ENCODE data around the gene VWA1.
"Not testable (repeated sequence)": the region's sequence is repeated elsewhere in the genome, so short reads cannot be mapped to it uniquely, and the experiment has no call there.

Gene VWA1

GRCh38 chr1:1436630-1437032, 1.1 kb downstream of the VWA1 start:
- DNase-seq (ENCODE audit: low read depth in 2 of 2): no peak

- no peak for DNase-seq (ENCODE audit: low read depth in 2 of 2)
Observed at GRCh38 chr1:1437033-1437903, 1.8 kb downstream of the VWA1 start.

GRCh38 chr1:1437904-1438376, 2.5 kb downstream of the VWA1 start:
- no peak for DNase-seq (ENCODE audit: low read depth in 2 of 2)

DNA sequence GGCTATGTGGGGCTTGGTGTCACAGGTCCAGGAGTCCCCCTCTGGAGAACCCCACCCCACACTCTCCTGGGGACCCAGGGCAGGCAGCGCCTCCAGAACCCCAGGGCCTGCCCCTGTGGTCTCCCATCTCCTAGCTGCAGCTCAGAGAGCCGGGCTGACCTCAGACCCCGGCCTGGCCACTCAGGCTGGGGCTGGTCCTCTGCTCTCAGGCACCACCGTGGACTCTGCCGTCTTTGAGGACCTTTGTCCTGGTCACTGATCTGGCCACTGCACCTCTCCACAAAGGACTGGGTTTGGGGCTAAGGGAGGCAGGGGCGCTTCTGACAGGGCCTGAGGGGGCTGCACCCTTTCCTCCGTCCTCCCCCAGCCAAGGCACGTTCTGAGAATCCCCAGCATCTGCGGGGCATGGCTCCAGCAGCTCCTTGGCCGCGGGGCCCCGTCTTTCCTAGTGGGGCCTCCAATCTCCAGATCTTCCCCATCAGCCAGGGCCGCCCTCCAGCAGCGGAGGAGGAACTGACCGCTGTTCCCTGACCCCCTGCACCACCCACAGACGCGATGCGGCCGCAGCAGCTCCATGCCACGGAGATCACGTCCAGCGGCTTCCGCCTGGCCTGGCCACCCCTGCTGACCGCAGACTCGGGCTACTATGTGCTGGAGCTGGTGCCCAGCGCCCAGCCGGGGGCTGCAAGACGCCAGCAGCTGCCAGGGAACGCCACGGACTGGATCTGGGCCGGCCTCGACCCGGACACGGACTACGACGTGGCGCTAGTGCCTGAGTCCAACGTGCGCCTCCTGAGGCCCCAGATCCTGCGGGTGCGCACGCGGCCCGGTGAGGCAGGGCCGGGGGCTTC, 3.3 kb downstream of the VWA1 start:
- no peak for DNase-seq (ENCODE audit: low read depth in 2 of 2)

GRCh38 chr1:1439546-1440261, 4.2 kb downstream of the VWA1 start:
- DNase-seq (ENCODE audit: low read depth in 2 of 2): no peak

DNA sequence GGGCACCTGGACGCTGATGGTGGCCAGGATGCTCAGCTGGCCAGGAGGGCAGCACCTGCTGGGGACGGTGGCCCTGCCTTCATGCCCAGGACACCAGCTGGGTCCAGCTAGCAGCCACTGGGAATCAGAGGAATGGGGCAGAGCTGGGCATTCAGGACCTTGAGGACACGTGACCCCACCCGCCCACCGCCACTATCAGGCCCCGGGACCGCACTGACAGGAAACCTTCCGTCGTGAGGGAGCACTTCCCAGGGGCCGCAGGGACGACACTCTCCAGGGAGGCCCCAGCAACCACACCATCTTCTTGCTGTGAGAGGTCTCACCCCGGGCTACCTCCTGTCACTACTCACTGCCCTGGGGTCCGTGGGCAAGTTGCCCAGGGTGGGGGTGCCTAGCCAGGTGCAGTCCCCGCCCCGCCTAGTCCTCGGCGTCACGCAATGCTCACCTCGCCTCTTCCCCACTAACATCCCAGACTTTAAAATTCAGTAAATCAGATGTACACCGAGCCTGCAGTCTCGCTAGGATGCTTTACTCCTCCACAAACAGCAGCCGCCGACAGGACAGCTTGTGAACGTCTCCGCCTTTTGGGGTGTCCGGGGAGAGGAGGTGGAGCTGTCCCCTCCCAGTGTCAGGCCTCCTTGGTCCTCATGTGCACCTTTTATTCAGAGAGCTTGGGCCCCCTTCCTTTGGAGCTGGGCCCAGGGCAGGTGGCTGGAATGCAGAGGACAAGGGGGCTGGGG, 4.9 kb downstream of the VWA1 start:
- no peak for DNase-seq (ENCODE audit: low read depth in 2 of 2)

GRCh38 chr1:1441002-1441888, 5.8 kb downstream of the VWA1 start:
- peak; percentile 17 to 29 for DNase-seq (ENCODE audit: low read depth in 2 of 2)

- no peak for DNase-seq (ENCODE audit: low read depth in 2 of 2)
Observed at GRCh38 chr1:1442069-1442770, 6.7 kb downstream of the VWA1 start.

GRCh38 chr1:1446631-1447030, 11.1 kb downstream of the VWA1 start:
- not testable (repeated sequence) for DNase-seq (ENCODE audit: low read depth in 2 of 2)

- no peak for DNase-seq (ENCODE audit: low read depth in 2 of 2)
Observed at GRCh38 chr1:1449099-1449739, 13.7 kb downstream of the VWA1 start, which contains the start of gene ATAD3C. Gene ATAD3C, plus strand, starts transcription at chr1:1449689. Its CDS starts 995 bp downstream, at chr1:1450684.

- not testable (repeated sequence) for DNase-seq (ENCODE audit: low read depth in 2 of 2)
Observed at GRCh38 chr1:1450616-1451015, 15.1 kb downstream of the VWA1 start.

- DNase-seq (ENCODE audit: low read depth in 2 of 2): no peak
Observed at GRCh38 chr1:1451696-1452364, 16.3 kb downstream of the VWA1 start.

DNA sequence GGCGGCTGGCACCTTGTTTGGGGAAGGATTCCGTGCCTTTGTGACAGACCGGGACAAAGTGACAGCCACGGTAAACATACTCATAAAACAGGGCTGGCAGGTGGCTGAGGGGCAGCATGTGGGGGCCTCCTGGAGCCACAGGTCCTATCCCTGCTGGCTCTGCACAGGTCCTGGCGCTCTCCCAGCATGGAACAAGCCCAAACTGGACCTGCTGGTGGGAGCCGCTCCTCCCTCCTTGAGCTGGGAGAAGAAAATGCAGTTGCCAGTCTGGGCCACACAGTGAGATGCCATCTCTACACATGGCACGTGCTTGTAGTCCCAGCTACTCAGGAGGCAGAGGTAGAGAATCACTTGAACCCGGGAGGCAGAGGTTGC, 16.9 kb downstream of the VWA1 start:
- not testable (repeated sequence) for DNase-seq (ENCODE audit: low read depth in 2 of 2)

- DNase-seq (ENCODE audit: low read depth in 2 of 2): no peak
Observed at GRCh38 chr1:1452882-1453281, 17.4 kb downstream of the VWA1 start.

DNA sequence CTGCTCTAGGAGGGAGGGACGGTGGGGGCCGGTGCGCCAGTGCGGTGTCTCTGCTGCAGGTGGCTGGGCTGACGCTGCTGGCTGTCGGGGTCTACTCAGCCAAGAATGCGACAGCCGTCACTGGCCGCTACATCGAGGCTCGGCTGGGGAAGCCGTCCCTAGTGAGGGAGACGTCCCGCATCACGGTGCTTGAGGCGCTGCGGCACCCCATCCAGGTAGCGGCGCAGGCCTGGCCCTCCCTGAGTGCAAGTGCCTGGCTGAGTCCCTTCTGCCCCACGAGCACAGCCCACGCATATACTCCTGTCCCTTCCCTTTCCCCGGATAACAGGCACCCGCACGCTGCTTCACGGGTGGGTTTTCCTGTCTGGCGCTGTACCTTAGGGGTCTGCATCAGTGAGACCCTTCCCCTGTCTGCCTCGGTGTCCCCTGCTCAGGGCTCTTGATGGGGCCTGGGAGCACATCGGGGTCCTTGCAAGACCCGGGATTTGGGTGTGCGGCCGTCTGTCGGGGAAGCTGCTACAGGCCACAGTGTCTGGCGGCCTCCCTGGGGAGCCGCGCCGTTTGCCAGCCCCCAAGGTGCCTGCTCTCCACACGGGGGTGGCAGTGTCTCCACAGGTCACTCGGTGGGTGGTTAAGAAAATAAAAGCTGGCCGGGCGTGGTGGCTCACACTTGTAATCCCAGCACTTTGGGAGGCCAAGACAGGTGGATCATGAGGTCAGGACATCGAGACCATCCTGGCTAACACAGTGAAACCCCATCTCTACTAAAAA, 19.0 kb downstream of the VWA1 start:
- not testable (repeated sequence) for DNase-seq (ENCODE audit: low read depth in 2 of 2)

GRCh38 chr1:1455366-1455884, 19.9 kb downstream of the VWA1 start:
- no peak for DNase-seq (ENCODE audit: low read depth in 2 of 2)

GRCh38 chr1:1455934-1456333, 20.4 kb downstream of the VWA1 start:
- not testable (repeated sequence) for DNase-seq (ENCODE audit: low read depth in 2 of 2)

Measured in stimulated activated CD8-positive, alpha-beta memory T cell treated with anti-CD3 and anti-CD28 coated beads, Interleukin-7, amount 100 ng/mL, for 1 hour (primary cell).